Measurements from ENCODE around the gene PIK3C2G. TPM values are rescaled to one million over a fixed set of nuclear protein-coding genes. Genes with fewer than 3 reads are reported as not detected.

Gene PIK3C2G
- polyA plus RNA-seq, 2 donors: 1.8 to 2.1 TPM

DNA sequence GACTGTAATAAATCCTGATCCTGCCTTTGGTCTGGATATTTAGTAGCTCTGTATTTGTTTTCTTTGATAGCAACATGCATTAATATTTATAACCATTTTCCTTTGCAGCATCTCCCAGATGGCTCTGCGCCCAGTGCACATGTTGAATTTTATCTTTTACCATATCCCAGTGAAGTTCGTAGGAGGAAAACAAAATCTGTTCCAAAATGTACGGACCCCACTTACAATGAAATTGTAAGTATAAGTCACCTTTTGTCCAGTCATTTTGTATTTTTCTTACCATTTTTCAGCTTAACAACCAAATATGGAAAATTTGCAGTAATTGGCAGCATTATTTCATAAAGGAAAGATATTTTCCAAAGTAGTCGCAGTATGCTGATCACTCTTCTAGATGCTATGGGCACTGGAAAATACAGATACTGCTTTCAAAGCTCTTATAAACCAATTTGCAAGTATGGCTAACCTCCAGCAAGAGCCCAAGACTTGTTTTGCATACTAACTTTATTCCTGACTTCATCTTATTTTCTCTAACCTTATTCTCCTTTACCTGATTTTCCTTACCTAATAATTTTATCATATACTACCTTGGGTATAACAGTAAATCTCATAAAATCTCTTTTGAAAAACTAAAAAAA lies 379.1 kb downstream of the PIK3C2G start:
- Histone ChIP-seq H3K4me1 (ENCODE audit: control insufficient read depth in 2 of 2, insufficient read depth in 2 of 2, low read length in 1 of 2) (no peaks in the 10 kb centered on the region), H3K27ac (ENCODE audit: low read depth in 2 of 2, low read length in 1 of 2) (no peak overlapping the region), H3K4me3 (ENCODE audit: low read depth in 1 of 2, low read length in 2 of 2) (no peak overlapping the region), H3K9me3 (ENCODE audit: control insufficient read depth in 2 of 2, insufficient read depth in 1 of 2, low read depth in 1 of 2, low read length in 1 of 2) (no peaks in the 10 kb centered on the region), H3K36me3 (ENCODE audit: control insufficient read depth in 2 of 2, insufficient read depth in 2 of 2, low read length in 1 of 2) (no peaks in the 10 kb centered on the region), H3K27me3 (ENCODE audit: control insufficient read depth in 1 of 2, insufficient read depth in 2 of 2, low read length in 2 of 2) (no peaks in the 10 kb centered on the region)
- WGBS, 2 donors: 83 to 85% methylated on average over 4 of the region's 4 CpGs

GRCh38 chr12:18643681-18644080 lies 382.4 kb downstream of the PIK3C2G start:
- no peaks in the 10 kb centered on the region for H3K36me3 ChIP-seq (ENCODE audit: control insufficient read depth in 2 of 2, insufficient read depth in 2 of 2, low read length in 1 of 2)
- WGBS, 2 donors: 64% methylated on average over 5 of the region's 5 CpGs
- H3K4me3 ChIP-seq (ENCODE audit: low read depth in 1 of 2, low read length in 2 of 2): no peak overlapping the region
- H3K4me1 ChIP-seq (ENCODE audit: control insufficient read depth in 2 of 2, insufficient read depth in 2 of 2, low read length in 1 of 2): no peaks in the 10 kb centered on the region
- H3K27me3 ChIP-seq (ENCODE audit: control insufficient read depth in 1 of 2, insufficient read depth in 2 of 2, low read length in 2 of 2): no peaks in the 10 kb centered on the region
- H3K27ac ChIP-seq (ENCODE audit: low read depth in 2 of 2, low read length in 1 of 2): no peak overlapping the region
- H3K9me3 ChIP-seq (ENCODE audit: control insufficient read depth in 2 of 2, insufficient read depth in 1 of 2, low read depth in 1 of 2, low read length in 1 of 2): no peaks in the 10 kb centered on the region

GRCh38 chr12:18644564-18644963 lies 383.2 kb downstream of the PIK3C2G start:
- Histone ChIP-seq H3K4me1 (ENCODE audit: control insufficient read depth in 2 of 2, insufficient read depth in 2 of 2, low read length in 1 of 2) (no peaks in the 10 kb centered on the region), H3K27ac (ENCODE audit: low read depth in 2 of 2, low read length in 1 of 2) (no peak overlapping the region)
- 85 to 95% methylated on average over 3 of the region's 3 CpGs for WGBS, 2 donors

GRCh38 chr12:18646286-18646890 lies 385.1 kb downstream of the PIK3C2G start:
- WGBS, 2 donors: 74 to 86% methylated on average over 6 of the region's 6 CpGs

More at GRCh38 chr12:18644564-18644963, 383.2 kb downstream of the PIK3C2G start:
- H3K9me3 ChIP-seq (ENCODE audit: control insufficient read depth in 2 of 2, insufficient read depth in 1 of 2, low read depth in 1 of 2, low read length in 1 of 2): no peaks in the 10 kb centered on the region
- no peak overlapping the region for H3K4me3 ChIP-seq (ENCODE audit: low read depth in 1 of 2, low read length in 2 of 2)
- no peaks in the 10 kb centered on the region for H3K36me3 ChIP-seq (ENCODE audit: control insufficient read depth in 2 of 2, insufficient read depth in 2 of 2, low read length in 1 of 2)
- H3K27me3 ChIP-seq (ENCODE audit: control insufficient read depth in 1 of 2, insufficient read depth in 2 of 2, low read length in 2 of 2): no peaks in the 10 kb centered on the region

DNA sequence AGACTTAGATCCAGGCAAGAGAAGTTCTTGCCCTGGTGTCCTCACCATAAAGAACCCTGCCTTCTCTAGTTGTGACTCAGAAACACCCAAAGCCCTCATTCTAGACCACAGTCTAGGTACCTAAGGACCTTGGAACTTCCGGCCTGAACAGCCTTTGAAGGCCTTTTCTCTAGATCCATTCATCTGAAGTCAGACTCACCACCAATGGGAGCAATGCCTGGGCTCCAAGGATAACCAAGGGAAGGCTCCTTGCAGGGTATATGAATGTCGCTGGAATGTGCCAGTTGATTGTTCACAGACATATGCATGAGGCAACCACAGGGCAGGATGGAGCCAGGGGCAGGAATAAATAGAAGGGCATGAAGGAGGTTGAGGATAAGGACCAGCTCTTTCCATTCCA lies 390.2 kb downstream of the PIK3C2G start:
- 85 to 90% methylated on average over 2 of the region's 2 CpGs for WGBS, 2 donors
- H3K36me3 ChIP-seq (ENCODE audit: control insufficient read depth in 2 of 2, insufficient read depth in 2 of 2, low read length in 1 of 2): no peaks in the 10 kb centered on the region
- H3K4me1 ChIP-seq (ENCODE audit: control insufficient read depth in 2 of 2, insufficient read depth in 2 of 2, low read length in 1 of 2): no peaks in the 10 kb centered on the region
- H3K4me3 ChIP-seq (ENCODE audit: low read depth in 1 of 2, low read length in 2 of 2): no peak overlapping the region
- H3K27ac ChIP-seq (ENCODE audit: low read depth in 2 of 2, low read length in 1 of 2): no peak overlapping the region
- no peaks in the 10 kb centered on the region for H3K27me3 ChIP-seq (ENCODE audit: control insufficient read depth in 1 of 2, insufficient read depth in 2 of 2, low read length in 2 of 2)
- H3K9me3 ChIP-seq (ENCODE audit: control insufficient read depth in 2 of 2, insufficient read depth in 1 of 2, low read depth in 1 of 2, low read length in 1 of 2): no peaks in the 10 kb centered on the region

More at GRCh38 chr12:18646286-18646890, 385.1 kb downstream of the PIK3C2G start:
- H3K27me3 ChIP-seq (ENCODE audit: control insufficient read depth in 1 of 2, insufficient read depth in 2 of 2, low read length in 2 of 2): no peaks in the 10 kb centered on the region
- H3K36me3 ChIP-seq (ENCODE audit: control insufficient read depth in 2 of 2, insufficient read depth in 2 of 2, low read length in 1 of 2): no peaks in the 10 kb centered on the region
- H3K27ac ChIP-seq (ENCODE audit: low read depth in 2 of 2, low read length in 1 of 2): no peak overlapping the region
- H3K9me3 ChIP-seq (ENCODE audit: control insufficient read depth in 2 of 2, insufficient read depth in 1 of 2, low read depth in 1 of 2, low read length in 1 of 2): no peaks in the 10 kb centered on the region
- no peaks in the 10 kb centered on the region for H3K4me1 ChIP-seq (ENCODE audit: control insufficient read depth in 2 of 2, insufficient read depth in 2 of 2, low read length in 1 of 2)
- H3K4me3 ChIP-seq (ENCODE audit: low read depth in 1 of 2, low read length in 2 of 2): no peak overlapping the region

GRCh38 chr12:18652596-18652995 lies 391.3 kb downstream of the PIK3C2G start:
- Histone ChIP-seq H3K4me3 (ENCODE audit: low read depth in 1 of 2, low read length in 2 of 2) (no peak overlapping the region), H3K27ac (ENCODE audit: low read depth in 2 of 2, low read length in 1 of 2) (no peak overlapping the region), H3K4me1 (ENCODE audit: control insufficient read depth in 2 of 2, insufficient read depth in 2 of 2, low read length in 1 of 2) (no peaks in the 10 kb centered on the region), H3K36me3 (ENCODE audit: control insufficient read depth in 2 of 2, insufficient read depth in 2 of 2, low read length in 1 of 2) (no peaks in the 10 kb centered on the region), H3K27me3 (ENCODE audit: control insufficient read depth in 1 of 2, insufficient read depth in 2 of 2, low read length in 2 of 2) (no peaks in the 10 kb centered on the region), H3K9me3 (ENCODE audit: control insufficient read depth in 2 of 2, insufficient read depth in 1 of 2, low read depth in 1 of 2, low read length in 1 of 2) (no peaks in the 10 kb centered on the region)

GRCh38 chr12:18653465-18653864 lies 392.1 kb downstream of the PIK3C2G start:
- H3K27me3 ChIP-seq (ENCODE audit: control insufficient read depth in 1 of 2, insufficient read depth in 2 of 2, low read length in 2 of 2): no peaks in the 10 kb centered on the region
- no peaks in the 10 kb centered on the region for H3K36me3 ChIP-seq (ENCODE audit: control insufficient read depth in 2 of 2, insufficient read depth in 2 of 2, low read length in 1 of 2)
- no peaks in the 10 kb centered on the region for H3K9me3 ChIP-seq (ENCODE audit: control insufficient read depth in 2 of 2, insufficient read depth in 1 of 2, low read depth in 1 of 2, low read length in 1 of 2)
- 16 to 35% methylated on average over 1 of the region's 1 CpG for whole genome bisulfite sequencing, 2 donors
- H3K4me3 ChIP-seq (ENCODE audit: low read depth in 1 of 2, low read length in 2 of 2): no peak overlapping the region
- H3K4me1 ChIP-seq (ENCODE audit: control insufficient read depth in 2 of 2, insufficient read depth in 2 of 2, low read length in 1 of 2): no peaks in the 10 kb centered on the region
- no peak overlapping the region for H3K27ac ChIP-seq (ENCODE audit: low read depth in 2 of 2, low read length in 1 of 2)

- Histone ChIP-seq H3K27me3 (ENCODE audit: control insufficient read depth in 1 of 2, insufficient read depth in 2 of 2, low read length in 2 of 2) (no peaks in the 10 kb centered on the region), H3K9me3 (ENCODE audit: control insufficient read depth in 2 of 2, insufficient read depth in 1 of 2, low read depth in 1 of 2, low read length in 1 of 2) (no peaks in the 10 kb centered on the region), H3K27ac (ENCODE audit: low read depth in 2 of 2, low read length in 1 of 2) (no peak overlapping the region), H3K4me1 (ENCODE audit: control insufficient read depth in 2 of 2, insufficient read depth in 2 of 2, low read length in 1 of 2) (no peaks in the 10 kb centered on the region), H3K4me3 (ENCODE audit: low read depth in 1 of 2, low read length in 2 of 2) (no peak overlapping the region), H3K36me3 (ENCODE audit: control insufficient read depth in 2 of 2, insufficient read depth in 2 of 2, low read length in 1 of 2) (no peaks in the 10 kb centered on the region)
- WGBS, 2 donors: 72 to 78% methylated on average over 4 of the region's 4 CpGs
These were observed 394.0 kb downstream of the PIK3C2G start for GRCh38 chr12:18655351-18655750.

GRCh38 chr12:18658179-18658578 lies 396.9 kb downstream of the PIK3C2G start:
- Histone ChIP-seq H3K27me3 (ENCODE audit: control insufficient read depth in 1 of 2, insufficient read depth in 2 of 2, low read length in 2 of 2) (no peaks in the 10 kb centered on the region), H3K36me3 (ENCODE audit: control insufficient read depth in 2 of 2, insufficient read depth in 2 of 2, low read length in 1 of 2) (no peaks in the 10 kb centered on the region), H3K4me1 (ENCODE audit: control insufficient read depth in 2 of 2, insufficient read depth in 2 of 2, low read length in 1 of 2) (no peaks in the 10 kb centered on the region), H3K27ac (ENCODE audit: low read depth in 2 of 2, low read length in 1 of 2) (no peak overlapping the region), H3K4me3 (ENCODE audit: low read depth in 1 of 2, low read length in 2 of 2) (no peak overlapping the region), H3K9me3 (ENCODE audit: control insufficient read depth in 2 of 2, insufficient read depth in 1 of 2, low read depth in 1 of 2, low read length in 1 of 2) (no peaks in the 10 kb centered on the region)
- WGBS, 2 donors: 69 to 80% methylated on average over 2 of the region's 2 CpGs

- Histone ChIP-seq H3K27me3 (ENCODE audit: control insufficient read depth in 1 of 2, insufficient read depth in 2 of 2, low read length in 2 of 2) (no peaks in the 10 kb centered on the region), H3K4me1 (ENCODE audit: control insufficient read depth in 2 of 2, insufficient read depth in 2 of 2, low read length in 1 of 2) (no peaks in the 10 kb centered on the region)
These were observed 397.5 kb downstream of the PIK3C2G start for GRCh38 chr12:18658829-18659228.

More at GRCh38 chr12:18658829-18659228, 397.5 kb downstream of the PIK3C2G start:
- H3K4me3 ChIP-seq (ENCODE audit: low read depth in 1 of 2, low read length in 2 of 2): no peak overlapping the region
- H3K9me3 ChIP-seq (ENCODE audit: control insufficient read depth in 2 of 2, insufficient read depth in 1 of 2, low read depth in 1 of 2, low read length in 1 of 2): no peaks in the 10 kb centered on the region
- H3K27ac ChIP-seq (ENCODE audit: low read depth in 2 of 2, low read length in 1 of 2): no peak overlapping the region
- H3K36me3 ChIP-seq (ENCODE audit: control insufficient read depth in 2 of 2, insufficient read depth in 2 of 2, low read length in 1 of 2): no peaks in the 10 kb centered on the region
